HG03280 (cell line): Measurements from ENCODE around the gene ST6GAL1.
"Not testable (repeated sequence)": the region's sequence is repeated elsewhere in the genome, so short reads cannot be mapped to it uniquely, and the experiment has no call there.

ENCODE experiments used
- ATAC-seq: cut with Tn5 transposase; IDR thresholded peaks from one replicate; pipeline ENCODE4 v1.9.1; 2021; ENCODE audit warnings: mild to moderate bottlenecking, moderate library complexity; ENCODE audit not compliant: unreplicated experiment

ST6GAL1 gene

DNA sequence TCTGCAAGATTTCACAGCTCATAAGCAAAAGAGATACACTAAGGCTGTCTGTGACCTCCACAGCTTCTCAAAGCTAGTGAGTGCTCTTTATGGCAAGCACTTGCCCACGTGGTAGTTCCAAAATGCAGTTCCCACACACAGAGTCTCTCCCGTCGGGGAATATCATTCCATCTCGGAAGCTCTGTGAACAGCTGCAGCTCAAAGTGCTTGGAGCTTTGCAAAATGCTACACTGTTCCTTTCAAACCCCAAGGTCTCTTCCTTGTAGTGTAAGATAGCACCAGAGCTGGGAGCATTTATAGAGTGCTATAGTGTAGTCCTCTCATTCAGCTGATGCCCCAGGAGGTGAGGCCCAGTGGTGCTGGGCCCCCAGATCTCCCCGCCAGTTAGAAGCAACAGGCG, 36.1 kb downstream of the ST6GAL1 start:
- no peak for ATAC-seq

DNA sequence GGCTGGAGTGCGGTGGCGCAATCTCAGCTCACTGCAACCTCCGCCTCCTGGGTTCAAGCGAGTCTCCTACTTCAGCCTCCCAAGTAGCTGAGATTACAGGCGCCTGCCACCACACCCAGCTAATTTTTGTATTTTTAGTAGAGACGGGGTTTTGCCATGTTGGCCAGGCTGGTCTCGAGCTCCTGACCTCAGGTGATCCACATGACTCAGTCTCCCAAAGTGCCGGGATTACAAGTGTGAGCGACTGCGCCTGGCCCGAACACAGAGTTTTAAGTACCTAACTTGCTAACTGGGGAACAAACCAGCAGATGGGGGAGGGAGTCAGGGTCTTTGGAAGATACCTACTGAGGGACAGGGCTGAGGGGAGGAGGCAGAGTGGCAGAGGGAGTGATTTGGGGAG, 36.9 kb downstream of the ST6GAL1 start:
- ATAC-seq = not testable (repeated sequence)

DNA sequence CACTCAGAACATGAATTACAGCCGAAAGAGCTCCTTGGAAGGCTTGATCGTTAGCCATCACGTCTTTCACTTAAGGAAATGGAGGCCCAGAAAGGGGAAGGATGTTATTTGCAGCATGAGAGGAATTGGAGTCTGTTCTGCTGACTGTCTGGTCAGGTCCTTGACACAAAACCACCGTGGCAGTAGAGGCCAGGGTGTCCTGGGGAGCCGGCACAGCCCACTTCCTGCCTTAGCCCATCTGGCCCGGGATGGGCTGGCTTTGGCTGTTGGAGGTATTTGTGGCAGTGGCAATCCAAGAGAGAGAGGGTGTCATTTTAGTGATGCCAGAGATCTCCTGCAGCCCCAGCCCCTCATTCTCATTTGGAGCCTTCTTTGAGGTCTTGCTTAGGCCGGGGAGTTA, 37.4 kb downstream of the ST6GAL1 start:
- ATAC-seq = no peak

DNA sequence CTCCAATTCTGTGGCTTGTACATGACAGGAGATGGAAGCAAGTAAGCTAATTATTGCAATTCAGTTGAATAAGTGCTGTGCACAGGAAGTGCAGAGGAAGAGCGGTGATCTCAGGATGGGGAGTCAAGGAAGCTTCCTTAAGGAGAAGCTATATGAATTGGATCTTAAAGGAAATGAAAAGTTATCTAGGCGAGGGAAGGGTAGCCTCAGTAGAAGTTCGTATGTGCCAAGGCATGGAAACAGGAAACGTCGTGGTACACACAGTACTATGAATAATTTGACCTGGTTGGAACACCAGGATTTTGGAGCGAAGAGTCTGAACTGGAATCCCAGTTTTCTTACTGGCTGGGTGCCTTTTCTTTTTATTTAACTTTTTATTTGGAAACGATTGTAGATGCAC, 39.3 kb downstream of the ST6GAL1 start:
- ATAC-seq = no peak

DNA sequence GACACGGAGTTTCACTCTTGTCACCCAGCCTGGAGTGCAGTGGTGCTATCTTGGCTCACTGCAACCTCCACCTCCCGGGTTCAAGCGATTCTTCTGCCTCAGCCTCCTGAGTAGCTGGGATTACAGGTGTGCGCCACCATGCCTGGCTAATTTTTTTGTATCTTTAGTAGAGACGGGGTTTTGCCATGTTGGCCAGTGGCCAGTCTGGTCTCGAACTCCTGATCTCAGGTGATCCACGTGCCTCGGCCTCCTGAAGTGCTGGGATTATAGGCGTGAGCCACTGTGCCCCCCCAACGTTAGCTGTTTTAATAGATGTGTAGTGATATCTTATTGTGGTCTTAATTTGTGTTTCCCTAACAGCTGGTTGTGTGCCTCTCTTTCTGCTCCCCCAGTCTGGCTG, 40.8 kb downstream of the ST6GAL1 start:
- ATAC-seq = not testable (repeated sequence)

DNA sequence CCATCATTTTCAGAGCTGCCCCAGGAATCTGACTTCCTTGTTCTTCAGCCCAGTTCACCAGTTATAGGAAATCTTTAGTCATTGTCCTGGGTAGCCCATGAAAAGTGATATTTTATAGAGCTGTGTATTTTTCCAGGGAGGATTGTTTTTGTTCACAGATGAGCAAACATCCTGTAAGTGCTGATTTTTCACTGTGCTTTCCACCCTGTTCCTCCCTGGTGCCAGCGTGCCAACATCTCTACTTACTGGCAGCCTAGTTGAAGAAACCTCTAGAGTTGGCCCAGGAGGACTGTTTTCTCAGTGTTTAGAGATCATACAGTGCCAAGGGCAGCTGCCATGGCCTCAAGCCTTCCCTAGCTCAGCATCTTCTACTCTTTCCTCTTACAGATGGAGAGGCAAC, 41.3 kb downstream of the ST6GAL1 start:
- no peak for ATAC-seq

DNA sequence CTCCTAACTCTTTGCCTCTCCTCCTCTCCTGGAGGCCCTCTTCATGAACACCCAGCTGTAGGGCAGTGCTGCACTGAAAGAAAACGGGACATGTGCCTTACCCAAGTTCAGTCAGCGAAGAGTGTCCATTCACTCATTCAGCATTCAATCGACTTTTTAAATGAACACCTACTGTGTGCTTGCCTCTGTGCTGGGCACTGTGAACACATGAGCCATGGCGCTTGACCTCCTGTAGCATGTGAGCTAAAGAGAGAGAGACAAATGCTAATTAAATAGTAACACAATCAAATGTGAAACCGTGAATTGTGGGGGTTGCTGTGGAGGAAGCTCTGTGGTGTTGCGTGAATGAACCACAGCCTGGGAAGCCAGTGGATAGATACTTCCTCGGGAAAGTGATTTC, 43.4 kb downstream of the ST6GAL1 start:
- ATAC-seq = no peak

DNA sequence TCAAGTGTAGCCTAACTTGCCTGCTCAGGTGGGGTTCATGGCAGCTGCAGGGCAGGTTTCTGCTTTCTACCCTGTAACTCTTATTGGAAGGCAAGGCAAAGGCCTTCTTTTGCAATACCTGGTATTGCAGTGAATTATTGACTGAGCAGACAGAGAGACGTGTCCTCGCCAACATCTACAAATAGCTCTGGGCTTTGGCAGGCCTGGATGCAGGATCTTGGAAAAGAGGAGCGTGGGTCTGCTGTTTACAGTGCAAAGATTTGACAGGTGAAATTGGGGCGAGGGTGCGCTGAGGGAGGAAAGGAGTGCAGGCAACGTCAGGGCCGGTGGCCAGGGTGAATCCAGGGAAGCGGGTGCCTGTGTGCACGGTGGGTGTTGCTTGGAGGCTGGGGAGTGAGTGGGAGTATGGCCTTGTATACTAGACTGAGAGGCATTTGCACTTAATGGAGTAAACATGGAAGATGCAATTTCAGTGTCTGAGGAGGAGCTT, 44.5 kb downstream of the ST6GAL1 start:
- ATAC-seq = no peak

DNA sequence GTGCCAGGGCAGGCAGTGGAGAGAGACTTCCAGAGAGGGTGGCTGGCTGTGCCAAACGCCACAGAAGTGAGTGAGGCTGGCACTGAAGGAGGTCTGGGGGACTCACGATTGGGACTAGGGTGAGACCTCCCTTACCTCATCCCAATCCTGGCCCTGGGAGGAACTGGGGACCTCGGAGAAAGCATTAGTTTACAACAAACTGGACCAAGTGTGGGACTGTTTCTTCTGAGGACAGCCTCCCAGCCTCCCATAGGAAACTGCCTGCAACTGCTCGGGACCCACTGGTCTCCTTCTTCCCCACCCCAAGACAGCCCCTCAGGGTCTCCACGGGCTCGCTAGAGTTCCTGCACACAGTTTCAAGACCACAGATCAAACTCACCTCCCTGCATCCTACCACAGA, 45.4 kb downstream of the ST6GAL1 start:
- no peak for ATAC-seq

DNA sequence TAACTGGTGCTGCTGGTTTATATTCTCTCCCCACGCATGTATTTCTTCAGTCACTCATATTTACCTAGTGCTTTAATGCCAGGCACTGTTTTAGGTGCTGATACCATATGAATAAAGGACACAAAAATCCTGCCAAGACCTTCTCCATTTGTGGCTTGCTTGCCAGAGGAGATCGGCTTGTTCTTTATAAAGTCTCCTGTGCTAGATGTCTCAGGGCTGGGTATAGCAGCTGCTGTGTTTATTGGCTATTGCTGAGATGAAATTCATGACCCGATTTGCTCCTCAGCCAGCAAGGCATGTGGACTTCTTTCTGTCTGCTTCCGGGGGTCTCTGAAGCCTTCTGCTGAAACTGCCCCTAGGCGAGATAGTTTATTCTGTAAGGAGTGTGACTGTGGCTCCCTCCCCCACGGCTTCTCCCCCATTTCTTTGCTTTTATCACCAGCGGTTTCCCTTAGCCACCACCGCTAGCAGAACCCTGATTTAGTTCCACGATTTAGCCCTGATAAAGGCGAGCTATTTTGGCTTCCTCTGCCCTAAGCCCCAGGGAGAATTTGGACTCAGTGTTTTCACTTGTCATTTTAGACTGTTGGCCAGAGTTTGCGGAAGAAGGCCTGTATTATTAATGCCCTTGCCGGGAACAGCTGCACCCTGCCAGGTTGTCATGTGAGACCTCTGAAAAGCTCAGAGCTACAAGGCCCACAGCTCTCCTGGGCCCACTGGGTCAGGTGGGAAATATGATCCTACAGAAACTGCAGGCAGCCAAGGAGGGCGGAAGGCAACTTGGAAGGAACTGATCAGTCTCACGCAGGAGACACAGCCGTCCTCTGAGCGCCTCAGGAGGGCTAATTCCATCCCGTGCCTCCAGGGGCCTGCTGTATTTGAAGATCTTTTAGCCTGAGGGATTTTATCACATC, 46.8 kb downstream of the ST6GAL1 start:
- ATAC-seq = no peak

DNA sequence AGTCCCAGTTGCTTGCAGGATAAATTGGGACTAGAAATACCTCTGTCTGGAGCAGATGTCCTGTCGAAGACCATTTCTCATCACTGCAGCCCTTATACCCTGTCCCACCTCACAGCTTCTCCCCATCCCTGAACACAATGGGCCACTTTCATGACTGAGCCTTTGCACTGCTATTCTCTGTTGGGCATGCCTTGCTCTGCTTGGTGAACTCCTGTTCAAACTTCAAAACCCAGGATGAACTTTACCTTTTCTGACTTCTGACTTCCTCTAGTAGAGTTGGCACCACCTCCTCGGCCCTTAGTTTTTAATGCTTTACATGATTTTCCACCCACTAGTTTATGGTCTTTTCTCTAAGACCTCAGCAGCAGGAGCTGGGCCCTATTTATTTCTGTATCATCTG, 48.4 kb downstream of the ST6GAL1 start:
- ATAC-seq = no peak

DNA sequence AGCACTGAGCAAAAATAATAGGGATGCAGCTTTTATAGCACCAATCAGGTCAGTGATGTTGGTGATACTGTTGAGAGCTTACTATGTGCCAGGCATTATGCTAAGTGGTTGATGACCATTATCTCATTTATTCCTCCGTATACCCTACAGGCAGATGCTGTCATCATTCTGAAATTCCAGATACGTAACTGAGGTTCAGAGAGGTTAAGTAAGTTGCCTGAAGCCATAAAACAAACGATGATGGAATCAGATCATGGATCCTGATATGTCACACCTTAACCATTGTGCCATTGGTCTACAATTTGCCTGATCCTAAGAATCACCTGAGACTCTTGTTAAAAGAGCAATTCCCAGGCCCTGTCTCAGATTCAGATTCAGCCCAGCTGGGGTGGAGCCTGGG, 49.5 kb downstream of the ST6GAL1 start:
- ATAC-seq = no peak

DNA sequence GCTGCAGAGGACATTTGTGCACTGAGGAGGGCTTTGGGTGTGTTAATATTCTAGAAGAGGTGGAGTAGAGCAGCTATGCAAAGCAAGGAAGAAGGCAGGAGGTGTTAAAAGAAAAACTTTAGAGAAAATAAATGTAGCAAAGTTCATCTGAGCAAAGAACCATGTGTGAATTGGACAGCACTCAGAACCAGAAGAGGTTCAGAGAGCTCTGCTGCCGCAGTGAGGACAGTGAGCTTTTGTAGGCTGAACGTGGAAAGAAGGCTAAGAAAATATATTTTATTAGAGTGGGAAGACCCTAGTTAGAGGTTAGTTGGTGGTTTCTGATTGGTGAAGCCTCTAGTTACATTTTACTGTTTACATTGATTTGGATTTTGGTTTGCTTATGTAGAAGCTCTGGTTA, 50.7 kb downstream of the ST6GAL1 start:
- no peak for ATAC-seq

DNA sequence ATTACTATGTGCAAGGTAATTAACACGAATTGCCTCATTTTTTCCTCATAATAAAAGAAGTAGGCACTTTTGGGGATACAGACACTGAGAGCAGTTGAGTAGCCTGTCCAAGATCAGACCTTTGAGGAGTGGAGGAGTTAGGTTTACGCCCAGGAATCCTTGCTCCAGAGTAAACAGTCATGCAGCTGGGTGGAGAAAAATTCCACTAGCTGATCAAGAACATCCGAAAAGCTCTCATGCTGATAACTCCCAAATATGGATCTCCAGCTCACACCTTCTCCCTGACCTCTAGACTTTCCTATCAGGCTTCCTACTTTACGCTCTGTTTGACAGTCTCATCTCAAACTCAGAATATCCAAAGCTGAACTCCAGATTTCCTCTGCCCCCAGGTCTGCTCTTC, 53.3 kb downstream of the ST6GAL1 start:
- ATAC-seq = no peak

DNA sequence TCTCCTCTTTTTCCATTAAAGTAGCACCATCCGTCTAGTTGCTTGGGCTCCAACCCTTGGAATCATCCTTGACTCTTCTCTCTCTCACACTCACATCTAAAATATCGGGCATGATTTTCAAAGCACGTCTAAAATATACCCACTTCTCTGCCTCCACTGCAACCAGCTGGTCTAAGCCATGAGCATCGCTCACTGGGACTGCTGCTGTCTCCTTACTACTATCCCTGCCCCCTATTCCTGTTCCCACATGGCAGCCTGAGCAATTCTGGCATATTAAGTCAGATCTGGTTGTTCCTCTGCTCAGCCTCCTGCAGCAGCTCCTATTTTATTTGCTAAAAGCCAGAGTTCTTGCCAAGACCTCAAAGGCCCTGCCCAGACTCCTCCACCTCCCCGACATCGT, 53.7 kb downstream of the ST6GAL1 start:
- ATAC-seq = no peak

DNA sequence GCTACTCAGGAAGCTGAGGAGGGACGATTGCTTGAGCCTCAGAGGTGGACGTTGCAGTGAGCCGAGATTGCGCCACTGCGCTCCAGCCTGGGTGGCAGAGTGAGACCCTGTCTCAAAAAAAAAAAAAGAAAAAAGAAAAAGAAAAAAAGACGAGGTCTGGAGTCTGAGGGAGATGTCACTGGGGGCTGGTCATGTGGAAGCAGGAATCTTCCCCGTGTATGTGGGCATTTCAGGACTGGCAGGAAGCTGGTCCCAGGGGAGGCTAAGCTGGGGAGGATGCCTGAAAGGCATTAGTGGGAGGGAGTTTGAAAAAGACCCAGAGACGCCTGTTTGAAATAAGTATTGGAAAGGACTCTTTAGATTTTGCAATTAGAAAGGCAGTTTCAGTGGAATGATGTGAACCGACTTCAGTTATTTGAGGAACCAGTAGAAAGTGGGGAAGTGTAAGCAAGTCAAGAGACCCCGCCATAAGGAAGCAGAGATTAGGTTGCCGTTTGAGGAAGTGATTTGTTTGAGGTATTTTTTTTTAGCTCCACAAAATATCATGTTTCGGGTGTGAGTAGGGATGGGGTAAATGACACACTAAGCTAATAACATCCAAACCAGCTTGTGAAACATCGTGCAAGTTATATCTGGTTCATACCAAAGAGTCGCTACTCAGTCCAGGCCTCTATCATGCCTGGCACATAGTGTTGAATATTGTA, 55.5 kb downstream of the ST6GAL1 start:
- ATAC-seq = no peak

DNA sequence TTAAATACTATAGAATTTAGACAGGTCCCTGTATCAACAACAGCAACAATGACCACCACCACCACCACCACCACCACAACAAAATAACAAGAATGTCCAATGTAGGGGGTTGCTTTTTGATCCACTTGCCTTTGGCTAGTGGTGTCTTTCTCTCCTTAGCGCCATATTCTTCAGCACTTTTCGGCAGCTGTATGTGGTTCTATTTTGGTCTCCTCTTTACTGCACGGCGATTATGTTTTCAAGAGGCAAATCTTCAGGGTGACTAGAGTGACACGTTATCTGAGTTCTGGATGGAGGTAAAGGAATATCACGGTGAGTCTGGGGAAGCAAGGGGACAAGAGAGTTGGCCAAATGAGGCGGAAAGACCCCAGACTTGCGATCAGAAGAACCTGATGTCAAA, 56.1 kb downstream of the ST6GAL1 start:
- ATAC-seq = no peak

DNA sequence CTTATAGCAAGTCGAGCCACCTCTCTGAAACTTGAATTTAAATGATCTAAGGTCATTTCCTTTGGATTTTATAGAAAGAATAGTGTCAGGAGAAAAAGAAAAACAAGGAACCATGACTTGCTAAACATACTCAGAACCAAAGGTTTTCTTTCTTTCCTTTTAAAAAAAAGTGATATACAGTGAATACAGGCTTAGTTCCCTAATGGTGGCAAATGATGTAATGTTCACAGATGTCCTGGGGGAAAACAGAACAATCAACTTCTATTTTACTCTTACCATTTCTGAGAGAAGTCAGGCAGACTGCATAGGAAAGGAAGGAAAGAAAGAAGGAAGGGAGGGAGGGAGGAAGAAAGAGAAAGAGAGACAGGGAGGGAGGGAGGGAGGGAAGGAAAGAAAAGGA, 56.5 kb downstream of the ST6GAL1 start:
- no peak for ATAC-seq

DNA sequence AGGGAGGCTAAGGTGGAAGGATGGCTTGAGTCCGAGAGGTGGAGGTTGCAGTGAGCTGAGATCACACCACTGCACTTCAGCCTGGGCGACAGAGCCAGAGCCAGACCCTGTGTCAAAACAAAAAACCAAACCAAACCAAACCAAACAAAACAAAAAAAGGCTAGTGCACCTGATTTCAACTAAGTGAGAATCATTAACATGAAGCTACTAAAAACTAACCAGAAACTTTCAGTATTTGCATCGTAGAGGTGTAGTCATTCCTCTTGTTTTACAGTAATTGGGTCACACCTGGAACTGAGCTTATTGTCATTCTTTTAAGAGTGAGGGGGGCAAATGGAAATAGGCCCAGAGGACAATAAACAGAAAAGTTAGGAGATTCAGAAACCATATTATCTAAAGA, 58.5 kb downstream of the ST6GAL1 start:
- ATAC-seq = peak; percentile 78

DNA sequence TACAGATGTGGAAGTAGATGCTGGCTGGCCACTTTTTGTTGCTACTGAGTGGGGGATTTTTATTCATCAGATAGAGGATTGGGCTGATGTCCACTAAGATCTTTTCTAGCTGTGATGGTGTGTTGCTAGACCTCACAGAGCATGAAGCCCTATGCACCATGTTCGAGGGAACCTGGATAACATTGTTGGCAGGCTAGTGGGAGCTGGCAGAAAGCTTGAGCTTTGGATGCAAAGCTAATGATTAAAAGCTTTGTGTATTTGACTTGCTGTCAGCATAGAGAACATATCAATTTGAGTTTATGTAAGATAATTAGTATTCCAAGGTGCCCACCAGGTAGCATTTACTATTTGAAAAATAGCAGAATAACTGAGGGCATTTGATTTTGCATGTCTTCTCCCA, 59.1 kb downstream of the ST6GAL1 start:
- no peak for ATAC-seq

DNA sequence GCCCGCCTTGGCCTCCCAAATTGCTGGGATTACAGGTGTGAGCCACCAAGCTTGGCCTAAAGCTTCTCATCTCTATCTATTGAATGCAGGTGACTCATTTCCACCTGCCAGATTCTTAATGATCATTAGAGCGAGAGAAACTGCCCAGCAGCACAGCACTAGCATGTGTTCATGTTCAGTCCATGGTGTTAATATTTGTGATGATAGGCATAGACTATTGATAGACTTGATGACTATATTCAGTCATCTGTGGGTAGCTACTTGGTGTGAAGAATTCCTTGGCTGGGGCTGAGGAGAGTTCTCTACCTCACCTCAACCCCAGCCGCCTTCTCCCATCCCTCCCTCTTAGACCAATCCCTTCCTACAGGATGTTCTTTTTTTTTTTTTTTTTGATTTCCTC, 60.0 kb downstream of the ST6GAL1 start:
- ATAC-seq = no peak

DNA sequence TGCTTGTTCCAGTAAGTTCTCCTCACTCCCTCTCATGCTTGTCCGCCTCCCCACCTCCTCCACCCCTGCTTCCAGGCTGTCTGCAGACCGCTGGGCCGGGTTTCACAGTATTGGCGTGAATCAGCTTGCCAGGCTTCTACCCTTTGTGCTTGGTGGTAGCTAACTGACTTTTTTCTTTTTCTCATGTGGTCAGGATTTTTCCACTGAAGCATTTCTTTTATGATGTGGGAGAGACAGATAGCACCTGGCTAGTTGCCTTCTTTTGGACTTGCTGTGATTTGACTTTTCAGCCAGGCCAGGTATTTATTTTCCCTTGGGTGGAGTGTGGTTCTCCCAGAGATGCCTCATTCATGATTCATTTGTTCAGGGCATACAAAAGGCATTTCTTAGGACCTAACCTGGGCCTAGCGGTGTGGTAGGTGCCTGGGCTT, 60.6 kb downstream of the ST6GAL1 start:
- no peak for ATAC-seq
